Activated T-cell treated with anti-CD3 and anti-CD28 coated beads, Interleukin-2, amount 50 U/mL, for 24 hours (primary cell): ENCODE measurements around the gene GALNT2.

Source experiments
- DNase-seq: peaks from one replicate; pipeline ENCODE4 v3.0.0-alpha.2; 2020
- H3K27ac Mint-ChIP-seq: 2 replicates; pipeline ENCODE4 v1.8.0; 2020; ENCODE audit warnings: mild to moderate bottlenecking, mixed read lengths
- H3K27me3 Mint-ChIP-seq: 2 replicates; pipeline ENCODE4 v1.8.0; 2020; ENCODE audit warnings: mixed read lengths
- H3K36me3 Mint-ChIP-seq: 2 replicates; pipeline ENCODE4 v1.8.0; 2020; ENCODE audit warnings: low read depth, mixed read lengths
- H3K4me1 Mint-ChIP-seq: 2 replicates; pipeline ENCODE4 v1.8.0; 2020; ENCODE audit warnings: low read depth, mixed read lengths
- H3K4me3 Mint-ChIP-seq: 2 replicates; pipeline ENCODE4 v1.8.0; 2020; ENCODE audit warnings: mild to moderate bottlenecking, moderate library complexity, mixed read lengths
- H3K9me3 Mint-ChIP-seq: 2 replicates; pipeline ENCODE4 v1.8.0; 2020; ENCODE audit warnings: mixed read lengths

The GALNT2 gene

DNA sequence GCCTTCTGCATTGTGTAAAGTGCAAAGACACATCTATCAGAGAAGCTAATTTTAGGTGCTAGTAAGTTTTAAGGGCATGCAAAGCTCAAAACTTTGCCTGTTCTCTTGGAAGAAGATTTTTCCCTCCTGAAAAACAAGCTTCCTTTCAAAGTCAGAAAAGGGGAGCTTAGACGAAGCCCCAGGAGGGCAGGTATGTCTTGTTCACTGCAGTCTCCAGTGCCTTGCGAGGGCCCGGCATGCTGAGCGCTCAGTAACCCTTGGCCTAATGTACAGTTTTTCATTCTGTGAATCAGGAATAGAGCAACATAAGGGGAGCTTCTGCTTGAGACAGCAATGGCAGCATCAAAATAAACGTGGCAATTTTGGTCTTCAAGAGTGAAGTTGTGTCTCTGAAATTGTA is 35.0 kb downstream of the GALNT2 start:
- H3K9me3 Mint-ChIP-seq: no peaks in the 10 kb centered on the region
- H3K4me1 Mint-ChIP-seq: peaks cover 70% of the 10 kb centered on the region
- no peak for DNase-seq
- no peak overlapping the region for H3K4me3 Mint-ChIP-seq
- H3K27ac Mint-ChIP-seq: no peak overlapping the region
- no peaks in the 10 kb centered on the region for H3K27me3 Mint-ChIP-seq
- peaks cover 55% of the 10 kb centered on the region for H3K36me3 Mint-ChIP-seq

DNA sequence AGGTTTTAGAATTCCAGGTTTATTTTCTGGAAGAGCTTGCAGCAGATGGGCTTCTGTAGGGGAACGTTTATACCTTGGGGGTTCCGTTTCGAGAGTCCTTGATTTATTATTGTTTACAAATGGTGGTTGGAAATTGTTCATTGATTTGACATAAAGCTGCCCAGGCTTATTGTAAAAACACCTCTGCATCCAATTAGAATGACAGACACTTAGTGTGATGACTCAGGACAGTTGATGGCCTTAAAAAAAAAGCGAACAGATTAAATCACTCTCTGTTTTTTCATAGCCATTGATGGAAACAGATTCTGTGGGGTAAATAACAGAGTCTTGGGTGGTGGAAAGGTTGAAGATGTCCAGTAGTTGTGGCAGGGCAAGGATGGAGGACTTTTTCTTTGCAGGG is 35.4 kb downstream of the GALNT2 start:
- no peak for DNase-seq
- Mint-ChIP-seq H3K9me3 (no peaks in the 10 kb centered on the region), H3K36me3 (peaks cover 55% of the 10 kb centered on the region), H3K4me3 (peak overlapping the region; percentile 28), H3K4me1 (peaks cover 71% of the 10 kb centered on the region), H3K27me3 (no peaks in the 10 kb centered on the region), H3K27ac (peak overlapping the region; percentile 98)

DNA sequence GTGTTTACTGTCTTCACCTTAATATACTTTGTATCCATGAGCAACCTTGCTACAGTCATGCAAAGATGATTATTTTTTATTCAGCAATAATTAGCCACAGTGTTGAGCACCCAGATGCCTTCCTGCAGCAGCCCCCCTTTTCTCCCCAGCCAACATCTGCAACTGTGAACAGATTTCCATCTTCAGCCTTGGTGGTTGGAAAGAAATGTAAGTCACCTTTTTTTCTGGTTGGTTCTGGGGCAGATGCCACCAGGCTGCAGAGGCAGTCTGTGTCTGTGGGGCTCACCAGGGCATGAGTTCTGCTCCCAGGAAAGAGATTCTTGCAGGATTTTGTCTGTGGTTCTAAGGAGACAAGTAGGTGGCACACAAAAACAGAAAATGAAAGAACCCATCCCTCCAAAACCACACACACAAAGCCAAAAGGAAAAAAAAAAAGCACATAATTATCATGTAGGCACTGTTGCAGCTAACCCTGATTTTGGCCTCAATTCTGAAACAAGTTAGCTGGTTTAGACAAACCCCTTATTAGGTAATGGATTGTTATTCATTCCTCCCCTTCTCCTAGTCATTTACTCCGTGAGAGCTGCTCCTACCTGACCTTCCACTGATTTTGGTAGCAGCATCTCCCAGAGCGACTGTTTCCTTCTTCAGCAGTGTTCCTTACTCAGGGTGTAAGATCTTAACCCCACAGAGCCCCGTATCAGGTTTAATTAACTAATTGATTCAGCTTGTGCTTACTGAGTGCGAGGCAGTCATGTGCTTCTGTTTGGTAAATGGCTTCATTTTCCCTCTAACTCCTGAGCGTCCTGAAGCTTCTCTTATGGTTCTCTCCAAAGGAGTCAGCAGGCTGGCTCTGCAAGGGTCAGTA is 36.5 kb downstream of the GALNT2 start:
- H3K4me1 Mint-ChIP-seq: peaks cover 79% of the 10 kb centered on the region
- H3K27me3 Mint-ChIP-seq: no peaks in the 10 kb centered on the region
- H3K36me3 Mint-ChIP-seq: peaks cover 56% of the 10 kb centered on the region
- DNase-seq: no peak
- H3K9me3 Mint-ChIP-seq: no peaks in the 10 kb centered on the region
- peak overlapping the region; percentile 98 for H3K27ac Mint-ChIP-seq
- H3K4me3 Mint-ChIP-seq: peak overlapping the region; percentile 73

DNA sequence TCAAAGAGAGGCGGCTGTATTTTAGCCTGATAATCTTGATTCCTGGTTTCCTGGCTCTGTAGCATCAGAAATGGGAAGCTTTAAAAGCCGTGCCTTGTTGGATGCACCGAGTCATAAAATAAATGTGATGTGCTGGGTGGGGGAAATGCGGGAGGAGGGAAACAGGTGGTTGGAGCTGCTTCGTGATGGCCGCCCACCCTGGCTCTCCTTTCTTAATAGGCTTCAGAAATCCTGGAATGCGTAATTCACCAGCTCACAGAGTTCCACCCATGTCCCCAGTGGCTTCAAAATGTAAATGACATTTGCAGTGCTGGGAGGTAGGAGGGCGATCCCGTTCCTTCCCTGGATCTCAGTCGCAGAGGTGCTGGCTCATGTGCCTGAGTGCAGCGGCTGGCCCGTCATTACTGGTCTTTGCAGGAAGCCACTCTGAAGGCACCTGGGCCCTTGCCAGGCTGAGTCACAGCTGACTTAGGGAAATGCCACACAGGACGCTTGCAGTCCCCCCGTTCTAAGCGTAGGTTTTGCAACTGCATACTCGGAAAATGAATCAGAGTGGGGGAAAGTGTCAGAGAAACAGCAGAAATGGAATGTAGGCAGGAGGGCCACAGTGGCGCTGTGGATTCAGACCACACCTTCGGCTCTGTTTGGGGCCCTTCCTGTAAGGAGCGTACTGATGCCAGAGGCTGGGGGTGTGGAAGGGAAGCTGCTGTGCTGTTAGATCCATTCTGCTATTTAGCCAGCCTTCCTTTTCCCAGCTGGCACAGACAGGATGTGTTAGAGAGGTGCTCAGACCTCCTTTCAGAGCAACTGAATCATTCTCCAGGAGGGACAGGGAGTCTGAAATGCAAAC is 37.6 kb downstream of the GALNT2 start:
- Mint-ChIP-seq H3K9me3 (no peaks in the 10 kb centered on the region), H3K36me3 (peaks cover 57% of the 10 kb centered on the region), H3K27ac (peak overlapping the region; percentile 98), H3K27me3 (no peaks in the 10 kb centered on the region), H3K4me1 (peaks cover 89% of the 10 kb centered on the region), H3K4me3 (peak overlapping the region; percentile 73)
- DNase-seq: peak; percentile 86

DNA sequence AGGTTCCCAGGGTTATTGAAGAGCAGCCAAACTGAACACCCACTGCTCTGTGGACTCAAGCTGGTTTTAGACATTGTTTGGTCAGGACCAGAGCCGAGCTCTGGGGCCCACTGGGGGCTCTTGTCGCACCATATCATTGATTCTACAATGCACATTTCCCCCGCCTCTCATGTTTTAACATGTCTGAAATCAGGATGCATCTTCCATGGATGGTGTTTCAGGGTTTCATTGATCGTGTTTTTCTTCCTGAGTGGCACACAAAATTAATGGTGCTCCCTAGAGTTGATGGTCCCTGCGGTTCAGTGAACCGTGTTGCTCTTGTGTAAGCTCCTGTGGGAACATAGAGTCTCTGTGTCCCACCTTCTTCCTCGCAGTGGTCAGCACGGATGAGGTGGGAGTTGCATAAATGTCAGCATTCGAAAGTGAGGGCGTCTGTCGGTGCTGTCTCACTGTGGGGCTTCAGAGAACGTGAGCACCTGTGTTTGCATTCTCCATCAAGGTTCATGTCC is 38.3 kb downstream of the GALNT2 start:
- Mint-ChIP-seq H3K27ac (peak overlapping the region; percentile 98), H3K36me3 (peaks cover 57% of the 10 kb centered on the region), H3K27me3 (no peaks in the 10 kb centered on the region), H3K4me3 (peak overlapping the region; percentile 73), H3K9me3 (no peaks in the 10 kb centered on the region), H3K4me1 (peaks cover 96% of the 10 kb centered on the region)
- no peak for DNase-seq

DNA sequence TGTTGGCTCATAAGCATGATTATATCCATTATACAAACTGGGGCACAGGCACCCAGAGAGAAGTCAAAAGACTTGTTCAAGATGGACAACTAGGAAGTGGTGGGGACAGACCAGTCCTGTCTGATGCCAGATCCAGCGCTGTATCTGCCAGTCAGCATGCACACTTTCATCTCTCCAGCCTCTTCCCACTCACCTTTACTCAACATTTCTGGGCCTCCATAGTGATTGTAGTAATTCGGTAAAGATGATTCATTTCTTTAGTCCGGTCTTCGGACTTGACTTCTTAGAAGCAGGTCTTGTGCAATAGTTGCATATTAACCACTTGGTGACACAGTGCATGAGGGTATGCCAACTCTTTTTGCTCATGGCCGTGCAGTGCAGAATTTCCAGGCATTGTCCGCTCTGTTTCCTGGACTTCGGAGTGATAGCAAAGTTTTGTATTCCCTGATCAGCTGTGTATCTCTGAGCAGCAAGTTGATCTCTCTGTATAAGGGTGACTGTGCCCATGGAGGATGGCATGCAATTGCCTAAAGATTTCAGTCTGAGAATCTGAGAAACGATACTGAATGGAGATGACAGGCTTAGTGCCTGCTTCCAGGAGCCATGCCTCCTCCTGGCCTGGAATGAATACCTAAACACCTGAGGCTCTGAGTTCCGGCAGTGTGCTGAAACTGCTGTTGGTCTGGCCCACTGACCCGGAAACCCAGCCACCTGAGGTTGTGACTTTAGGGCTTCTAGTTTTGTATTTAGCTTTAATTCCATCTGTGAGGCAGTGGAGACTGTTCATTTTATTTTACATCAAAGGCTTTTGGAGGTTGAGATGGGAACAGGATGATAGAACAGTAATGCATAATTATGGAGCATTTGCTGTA is 39.0 kb downstream of the GALNT2 start:
- H3K27me3 Mint-ChIP-seq: no peaks in the 10 kb centered on the region
- peaks cover 57% of the 10 kb centered on the region for H3K36me3 Mint-ChIP-seq
- no peaks in the 10 kb centered on the region for H3K9me3 Mint-ChIP-seq
- peaks cover 100% of the 10 kb centered on the region for H3K4me1 Mint-ChIP-seq
- peak overlapping the region; percentile 73 for H3K4me3 Mint-ChIP-seq
- peak overlapping the region; percentile 98 for H3K27ac Mint-ChIP-seq
- DNase-seq: no peak

DNA sequence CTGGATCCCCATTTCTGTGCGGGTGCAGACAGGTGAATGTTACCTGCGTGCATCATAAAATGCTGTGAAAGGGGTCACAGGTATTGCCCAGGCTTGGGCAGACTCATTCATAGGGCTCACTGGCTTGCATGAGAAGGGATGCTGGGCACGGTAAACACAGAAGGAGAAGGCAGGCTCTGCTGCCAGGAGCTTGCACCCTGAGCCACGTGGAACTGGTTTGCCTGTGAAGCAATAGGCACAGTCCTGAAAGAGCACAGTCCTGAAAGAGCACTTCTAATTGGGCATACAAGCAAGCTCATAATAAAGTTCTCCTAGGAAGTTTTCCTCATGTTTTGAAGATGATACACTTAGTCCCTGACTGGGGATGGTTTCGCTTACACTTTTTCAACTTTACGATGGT is 40.9 kb downstream of the GALNT2 start:
- Mint-ChIP-seq H3K4me1 (peaks cover 99% of the 10 kb centered on the region), H3K27me3 (no peaks in the 10 kb centered on the region), H3K27ac (peak overlapping the region; percentile 98), H3K9me3 (no peaks in the 10 kb centered on the region), H3K4me3 (no peak overlapping the region), H3K36me3 (peaks cover 53% of the 10 kb centered on the region)
- DNase-seq: no peak

DNA sequence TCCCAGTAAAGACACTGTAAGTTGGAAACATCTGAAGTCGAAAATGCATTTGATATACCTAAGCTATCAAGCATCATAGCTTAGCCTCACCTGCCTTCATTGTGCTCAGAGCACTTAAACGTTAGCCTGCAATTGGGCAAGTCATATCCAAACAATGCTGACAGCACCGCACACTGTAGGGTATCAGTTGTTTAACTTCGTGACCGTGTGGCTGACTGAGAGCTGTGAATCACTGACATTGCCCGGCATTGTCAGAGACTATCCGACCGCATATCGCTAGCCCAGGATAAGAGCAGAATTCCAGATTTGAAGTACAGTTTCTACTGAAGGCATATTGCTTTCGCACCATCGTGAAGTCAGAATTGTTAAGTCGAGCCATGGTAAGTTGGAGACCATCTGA is 41.5 kb downstream of the GALNT2 start:
- Mint-ChIP-seq H3K4me1 (peaks cover 99% of the 10 kb centered on the region), H3K36me3 (peaks cover 57% of the 10 kb centered on the region), H3K27me3 (no peaks in the 10 kb centered on the region), H3K4me3 (peak overlapping the region; percentile 26), H3K27ac (peak overlapping the region; percentile 98), H3K9me3 (no peaks in the 10 kb centered on the region)
- DNase-seq: no peak

DNA sequence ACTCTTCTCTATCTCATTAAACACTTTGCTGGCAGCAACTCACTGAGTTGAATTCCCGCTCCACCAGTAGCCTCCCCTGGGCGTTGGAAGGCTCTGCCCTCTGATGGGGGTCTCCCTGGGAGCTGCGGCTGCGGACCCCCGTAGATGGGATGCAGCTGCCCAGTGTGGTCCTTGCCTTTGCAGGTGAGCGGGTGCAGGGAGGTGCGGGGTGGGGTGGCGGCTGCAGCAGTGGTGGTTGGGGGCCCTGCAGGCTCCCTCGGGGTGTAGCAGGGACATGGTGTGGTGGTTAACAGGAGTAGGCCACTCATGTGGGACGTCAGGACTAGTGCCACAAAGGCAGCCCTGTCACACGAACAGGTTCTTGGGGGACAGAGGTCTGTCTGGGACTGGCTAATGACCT is 42.0 kb downstream of the GALNT2 start:
- H3K36me3 Mint-ChIP-seq: peaks cover 62% of the 10 kb centered on the region
- no peaks in the 10 kb centered on the region for H3K9me3 Mint-ChIP-seq
- no peak for DNase-seq
- H3K4me3 Mint-ChIP-seq: peak overlapping the region; percentile 57
- H3K27me3 Mint-ChIP-seq: no peaks in the 10 kb centered on the region
- peaks cover 97% of the 10 kb centered on the region for H3K4me1 Mint-ChIP-seq
- peak overlapping the region; percentile 98 for H3K27ac Mint-ChIP-seq

DNA sequence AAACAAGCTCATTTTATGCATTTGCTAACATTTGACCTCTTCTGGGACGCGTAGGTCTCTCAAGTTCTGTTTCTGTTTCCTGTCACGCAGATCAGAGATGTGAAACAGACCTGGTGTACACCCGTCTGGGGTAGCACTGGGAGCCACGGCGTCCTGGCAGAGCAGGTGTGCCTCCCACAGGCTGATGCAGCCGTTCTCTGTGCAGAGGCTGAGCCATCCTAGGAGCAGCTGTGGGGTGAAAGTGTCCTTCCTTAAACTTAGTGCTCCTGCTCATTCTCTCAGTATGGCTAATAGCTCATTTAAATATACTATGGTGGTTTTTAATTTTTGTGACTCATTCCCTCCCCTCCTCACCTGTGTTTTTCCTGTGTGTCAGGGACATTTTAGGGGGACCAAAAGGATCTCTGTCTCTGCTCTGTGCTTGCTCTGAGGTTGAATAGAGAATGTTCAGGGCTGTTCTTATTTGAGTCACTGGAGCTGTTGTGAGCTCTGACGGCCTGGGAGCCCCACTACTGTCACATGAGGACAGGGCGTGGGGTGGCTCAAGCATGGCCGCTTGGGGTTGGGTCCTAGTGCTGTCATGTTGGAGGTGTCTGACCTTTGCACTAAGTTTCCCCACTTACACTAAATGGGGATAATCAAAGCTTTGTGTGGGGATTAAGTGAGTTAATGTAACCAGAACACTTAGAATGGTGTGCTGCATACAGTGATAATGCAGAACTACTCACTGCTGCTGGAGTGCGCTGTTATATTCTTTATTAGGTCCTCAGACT is 43.0 kb downstream of the GALNT2 start:
- peak; percentile 83 for DNase-seq
- Mint-ChIP-seq H3K27ac (peak overlapping the region; percentile 98), H3K9me3 (no peaks in the 10 kb centered on the region), H3K4me1 (peaks cover 93% of the 10 kb centered on the region), H3K4me3 (peak overlapping the region; percentile 57), H3K27me3 (no peaks in the 10 kb centered on the region), H3K36me3 (peaks cover 67% of the 10 kb centered on the region)

DNA sequence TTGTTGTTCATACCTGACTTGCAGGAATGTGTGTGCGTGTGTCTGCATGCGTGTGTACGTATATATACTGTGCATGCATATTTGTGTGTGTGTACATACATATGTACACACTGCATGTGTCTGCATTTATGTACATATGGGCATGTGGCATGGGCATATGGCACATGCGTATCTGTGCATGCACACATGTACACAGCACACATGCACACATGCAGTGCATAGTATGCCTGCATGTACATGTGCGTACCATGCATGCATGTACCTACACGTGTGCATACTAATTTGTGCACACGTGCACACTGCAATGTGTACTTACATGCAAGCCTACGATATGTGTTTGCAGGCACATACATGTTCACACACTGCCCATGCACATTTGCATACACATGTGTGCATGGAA is 43.9 kb downstream of the GALNT2 start:
- H3K9me3 Mint-ChIP-seq: no peaks in the 10 kb centered on the region
- H3K27ac Mint-ChIP-seq: peak overlapping the region; percentile 98
- H3K4me3 Mint-ChIP-seq: no peak overlapping the region
- peaks cover 68% of the 10 kb centered on the region for H3K36me3 Mint-ChIP-seq
- no peak for DNase-seq
- H3K4me1 Mint-ChIP-seq: peaks cover 90% of the 10 kb centered on the region
- no peaks in the 10 kb centered on the region for H3K27me3 Mint-ChIP-seq

DNA sequence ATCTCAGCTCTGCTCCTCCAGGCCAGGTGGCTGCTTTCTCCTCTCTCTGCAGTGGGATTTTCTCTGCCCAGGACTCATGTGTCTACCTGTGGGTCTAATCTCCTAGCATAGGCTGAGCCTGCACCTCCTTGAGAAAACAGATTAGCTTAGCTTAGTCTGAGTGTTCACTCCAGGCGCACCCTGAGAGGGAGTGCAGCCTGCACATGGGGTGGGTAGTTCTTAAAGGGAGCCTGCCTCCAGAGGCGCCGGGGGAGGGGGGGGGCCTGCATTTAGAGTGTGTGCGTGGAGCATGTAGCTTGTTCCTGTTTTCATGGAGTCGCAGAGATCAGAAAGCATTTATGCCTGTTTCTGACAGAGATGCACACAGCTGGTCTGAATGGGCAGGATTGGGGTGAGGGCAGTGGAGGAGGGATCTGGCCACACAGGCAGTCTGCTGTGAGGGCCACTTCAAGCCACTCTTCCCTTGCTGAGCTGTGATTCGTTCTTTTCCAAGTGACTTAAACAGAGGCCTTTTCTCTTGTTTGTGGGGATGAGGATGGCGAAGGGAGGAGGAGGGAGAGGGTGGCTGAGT is 45.2 kb downstream of the GALNT2 start:
- no peak for DNase-seq
- Mint-ChIP-seq H3K4me3 (no peak overlapping the region), H3K27ac (peak overlapping the region; percentile 82), H3K36me3 (peaks cover 68% of the 10 kb centered on the region), H3K9me3 (no peaks in the 10 kb centered on the region), H3K4me1 (peaks cover 88% of the 10 kb centered on the region), H3K27me3 (no peaks in the 10 kb centered on the region)

DNA sequence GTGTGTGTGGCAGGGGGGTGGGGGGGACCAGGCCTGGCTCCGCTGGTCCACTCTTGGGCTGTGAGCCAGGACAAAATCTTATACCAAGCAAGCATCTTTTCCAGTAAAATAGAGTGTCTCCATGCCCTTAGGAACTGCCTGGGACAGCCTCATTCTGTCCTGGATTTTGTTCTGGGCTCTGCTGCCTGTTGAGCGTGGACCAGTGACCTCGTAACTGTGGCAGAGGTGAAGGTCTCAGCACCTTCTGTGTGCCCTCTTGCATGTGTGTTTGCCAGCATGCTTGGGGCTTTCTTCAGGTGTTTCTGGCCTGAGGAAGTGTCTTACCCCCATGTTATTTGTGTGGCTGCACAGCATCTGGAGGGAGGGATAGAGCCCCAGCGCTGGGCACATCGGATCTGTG is 45.7 kb downstream of the GALNT2 start:
- no peak overlapping the region for H3K4me3 Mint-ChIP-seq
- peaks cover 68% of the 10 kb centered on the region for H3K36me3 Mint-ChIP-seq
- peak overlapping the region; percentile 82 for H3K27ac Mint-ChIP-seq
- DNase-seq: no peak
- peaks cover 88% of the 10 kb centered on the region for H3K4me1 Mint-ChIP-seq
- no peaks in the 10 kb centered on the region for H3K9me3 Mint-ChIP-seq
- no peaks in the 10 kb centered on the region for H3K27me3 Mint-ChIP-seq
